Activated CD8-positive, alpha-beta memory T cell treated with anti-CD3 and anti-CD28 coated beads, Interleukin-2, amount 50 U/mL, for 48 hours (primary cell): ENCODE measurements around the gene HAT1.
"Not testable (repeated sequence)": the region's sequence is repeated elsewhere in the genome, so short reads cannot be mapped to it uniquely, and the experiment has no call there.

Source experiments
- DNase-seq: peaks from one replicate; pipeline ENCODE4 v3.0.0-alpha.2; 2020

HAT1 gene

DNA sequence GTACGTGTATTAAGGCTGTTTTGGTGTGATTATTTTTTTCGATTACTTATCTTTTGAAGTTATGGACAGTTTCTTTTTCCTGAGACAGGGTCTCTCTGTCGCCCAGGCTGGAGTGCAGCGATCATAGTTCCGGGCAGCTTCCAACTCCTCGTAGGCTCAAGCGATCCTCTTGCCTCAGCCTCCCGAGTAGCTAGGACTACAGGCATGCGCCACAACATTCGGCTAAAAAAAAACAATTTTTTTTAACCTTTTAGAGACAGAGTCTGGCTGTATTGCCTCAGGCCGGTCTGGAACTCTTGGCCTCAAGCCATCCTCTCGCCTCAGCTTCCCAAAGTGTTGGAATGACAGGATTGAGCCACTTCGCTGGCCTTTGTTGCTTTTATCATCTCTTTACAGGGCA is 945 bp downstream of the HAT1 start:
- DNase-seq: no peak

GRCh38 chr2:171924170-171924942 is 2.1 kb downstream of the HAT1 start:
- no peak for DNase-seq

- DNase-seq: no peak
Measured at GRCh38 chr2:171930385-171930784, 8.1 kb downstream of the HAT1 start.

DNA sequence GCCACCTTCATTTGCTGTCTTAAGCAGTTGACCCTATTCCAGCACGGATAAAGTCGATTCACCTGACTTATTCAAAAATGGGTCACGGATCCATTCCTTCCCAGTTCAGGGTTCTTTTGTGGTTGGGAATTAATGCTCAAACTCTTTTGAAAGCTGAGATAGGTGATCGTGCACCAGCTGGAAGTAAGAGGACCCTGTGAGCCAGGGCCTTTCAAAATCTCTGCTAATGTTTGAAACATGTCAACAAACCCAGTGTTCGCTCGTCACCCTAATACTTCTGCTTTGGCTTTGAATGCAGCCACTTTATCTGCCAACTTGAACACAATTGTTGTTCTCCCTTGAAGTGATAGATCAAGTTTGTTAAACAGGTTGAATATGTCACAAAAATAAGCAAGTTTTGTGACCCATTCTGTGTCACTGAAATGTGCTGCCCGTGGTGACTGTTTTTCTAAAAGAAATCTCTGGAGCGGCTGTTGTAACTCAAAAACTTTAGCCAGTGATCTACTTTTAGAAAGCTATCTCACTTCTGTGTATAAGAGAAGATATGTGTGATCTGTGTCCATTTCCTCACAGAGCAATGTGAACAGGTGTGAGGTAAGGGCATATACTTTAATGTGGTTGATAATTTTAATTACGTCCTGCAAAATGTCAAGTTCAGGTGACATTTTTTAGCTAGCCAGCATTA is 16.9 kb downstream of the HAT1 start:
- DNase-seq: no peak

DNA sequence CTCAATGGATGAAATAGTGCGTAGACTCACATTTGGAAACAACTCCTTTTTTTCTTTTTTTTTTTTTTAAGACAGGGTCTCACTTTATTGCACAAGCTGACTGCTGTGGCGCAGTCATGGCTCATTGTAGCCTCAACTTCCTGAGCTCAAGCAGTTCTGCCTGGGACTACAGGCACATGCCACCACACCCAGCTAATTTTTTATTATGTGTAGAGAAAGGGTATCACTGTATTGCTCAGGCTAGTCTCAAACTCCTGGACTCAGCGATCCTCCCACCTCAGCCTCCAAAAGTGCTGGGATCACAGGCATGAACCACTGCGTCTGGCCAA is 17.4 kb downstream of the HAT1 start:
- no peak for DNase-seq

- DNase-seq: no peak
Measured at GRCh38 chr2:171941316-171941699, 19.0 kb downstream of the HAT1 start.

DNA sequence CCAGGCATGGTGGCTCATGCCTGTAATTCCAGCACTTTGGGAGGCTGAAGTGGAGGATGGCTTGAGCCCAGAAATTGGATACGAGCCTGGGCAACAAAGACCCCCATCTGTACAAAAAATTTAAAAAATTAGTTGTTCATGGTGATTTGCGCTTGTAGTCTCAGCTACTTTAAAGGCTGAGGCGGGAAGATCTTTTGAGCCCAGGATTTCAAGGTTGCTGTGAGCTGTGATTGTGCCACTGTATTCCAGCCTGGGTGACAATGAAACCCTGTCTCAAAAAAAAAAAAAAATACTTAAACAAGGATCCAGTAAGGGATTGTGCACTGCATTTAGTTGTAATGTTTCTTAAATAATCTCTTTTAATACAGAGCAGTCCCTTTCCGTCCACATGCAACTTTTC is 21.6 kb downstream of the HAT1 start:
- DNase-seq: no peak

DNA sequence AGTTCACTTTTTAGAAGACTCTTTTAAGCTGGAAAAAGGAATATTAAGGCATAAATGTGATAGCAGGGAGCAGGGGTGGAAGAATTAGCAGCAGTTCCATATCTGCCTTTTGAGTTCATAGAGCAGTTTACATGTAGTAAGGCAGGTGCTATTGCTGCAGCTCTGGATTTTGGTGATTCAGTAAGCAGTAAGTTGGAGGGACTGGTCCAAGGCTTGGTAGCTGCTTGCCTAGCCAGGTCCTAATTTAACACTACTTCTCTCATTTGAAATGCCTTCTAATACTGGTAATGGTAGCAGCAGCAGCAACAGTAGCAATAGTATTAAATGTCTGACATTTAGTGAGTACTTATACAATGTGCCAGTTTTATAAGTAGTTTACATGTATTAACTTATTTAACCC is 30.0 kb downstream of the HAT1 start:
- DNase-seq: no peak

DNA sequence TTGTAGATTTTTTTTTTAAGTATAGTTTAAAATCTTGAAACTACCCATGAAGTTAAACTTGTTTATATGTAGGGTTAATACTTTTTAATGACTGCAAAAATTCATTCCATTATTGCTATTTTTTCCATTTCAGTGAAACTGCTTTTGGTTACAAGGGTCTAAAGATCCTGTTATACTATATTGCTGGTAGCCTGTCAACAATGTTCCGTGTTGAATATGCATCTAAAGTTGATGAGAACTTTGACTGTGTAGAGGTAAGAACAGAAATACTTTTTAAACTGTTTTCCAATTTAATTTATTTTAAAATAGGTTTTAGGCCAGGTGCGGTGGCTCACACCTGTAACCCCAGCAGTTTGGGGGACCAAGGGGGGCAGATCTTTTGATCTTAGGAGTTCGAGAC is 30.5 kb downstream of the HAT1 start:
- DNase-seq: no peak

- no peak for DNase-seq
Measured at GRCh38 chr2:171956135-171956825, 34.0 kb downstream of the HAT1 start.

- no peak for DNase-seq
Measured at GRCh38 chr2:171957061-171957460, 34.8 kb downstream of the HAT1 start.

DNA sequence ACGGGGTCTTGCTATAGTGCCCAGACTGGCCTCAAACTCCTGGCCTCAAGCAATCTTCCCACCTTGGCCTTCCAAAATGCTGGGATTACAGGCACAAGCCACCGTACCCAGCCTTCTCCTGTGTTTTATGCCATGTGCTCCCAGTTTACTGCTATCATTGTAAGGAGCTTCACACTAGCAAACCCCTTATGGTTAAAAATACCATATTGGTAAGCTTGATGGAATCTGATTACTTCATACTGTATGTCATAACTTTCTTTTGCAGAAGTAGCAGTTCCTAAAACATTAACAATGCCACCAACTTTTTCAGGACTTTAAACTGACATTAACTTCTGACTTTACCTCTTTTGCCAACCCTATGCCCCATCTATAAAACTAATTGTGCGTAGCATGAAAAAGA is 36.2 kb downstream of the HAT1 start:
- no peak for DNase-seq

- DNase-seq: no peak
Measured at GRCh38 chr2:171959998-171960397, 37.7 kb downstream of the HAT1 start.

GRCh38 chr2:171960570-171960969 is 38.3 kb downstream of the HAT1 start:
- no peak for DNase-seq

DNA sequence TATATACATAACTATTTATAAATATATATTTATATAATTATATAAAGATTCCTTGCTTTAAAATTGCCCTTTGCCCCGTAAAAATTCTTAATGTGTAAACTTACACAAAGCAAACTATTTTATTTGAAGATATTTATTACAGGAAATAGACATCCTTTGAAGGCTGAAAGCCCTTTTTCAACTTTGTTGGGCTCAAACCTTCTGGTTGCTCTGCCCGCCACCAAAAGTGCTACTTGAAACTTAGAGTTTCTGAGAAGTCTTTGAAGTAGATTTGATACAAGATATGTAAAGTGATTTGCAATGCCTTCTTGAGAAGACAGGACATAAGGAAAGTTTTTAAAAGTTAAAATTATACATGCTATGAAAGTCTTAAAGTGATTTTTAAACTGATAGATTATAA is 40.9 kb downstream of the HAT1 start:
- DNase-seq: no peak

DNA sequence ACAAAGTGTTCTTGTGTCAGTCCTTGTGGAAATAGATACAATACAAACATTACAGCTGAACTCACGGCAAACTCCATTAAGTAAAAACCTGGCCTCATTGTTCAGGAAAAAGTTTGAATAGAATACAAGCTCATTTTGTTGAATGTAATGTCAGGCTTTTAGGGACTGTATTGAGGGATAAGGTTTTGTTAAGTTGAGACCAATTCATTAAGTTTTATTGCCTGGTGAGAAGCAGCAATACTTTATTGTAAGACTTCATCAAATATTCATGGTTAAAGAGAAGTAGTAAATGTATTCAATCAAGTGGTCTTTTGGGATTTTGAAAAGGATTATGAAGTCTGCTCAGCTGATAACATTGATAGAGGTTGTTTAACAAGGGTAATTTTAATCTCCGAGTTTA is 42.0 kb downstream of the HAT1 start:
- DNase-seq: no peak

DNA sequence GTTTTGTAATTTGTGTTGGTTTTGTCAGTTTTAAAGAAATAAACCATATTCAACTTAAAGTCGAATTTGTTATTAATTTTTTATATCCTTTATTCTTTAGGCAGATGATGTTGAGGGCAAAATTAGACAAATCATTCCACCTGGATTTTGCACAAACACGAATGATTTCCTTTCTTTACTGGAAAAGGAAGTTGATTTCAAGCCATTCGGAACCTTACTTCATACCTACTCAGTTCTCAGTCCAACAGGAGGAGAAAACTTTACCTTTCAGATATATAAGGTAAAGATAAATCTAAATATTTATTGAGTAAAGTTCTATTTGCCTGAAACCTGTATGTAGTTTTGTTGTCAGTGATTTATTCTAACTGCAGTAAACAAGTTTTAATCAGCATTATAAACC is 43.0 kb downstream of the HAT1 start:
- DNase-seq: no peak

- DNase-seq: no peak
Measured at GRCh38 chr2:171965661-171966060, 43.4 kb downstream of the HAT1 start.

GRCh38 chr2:171966235-171966634 is 44.0 kb downstream of the HAT1 start:
- DNase-seq: no peak

- no peak for DNase-seq
Measured at GRCh38 chr2:171966688-171967087, 44.4 kb downstream of the HAT1 start.

DNA sequence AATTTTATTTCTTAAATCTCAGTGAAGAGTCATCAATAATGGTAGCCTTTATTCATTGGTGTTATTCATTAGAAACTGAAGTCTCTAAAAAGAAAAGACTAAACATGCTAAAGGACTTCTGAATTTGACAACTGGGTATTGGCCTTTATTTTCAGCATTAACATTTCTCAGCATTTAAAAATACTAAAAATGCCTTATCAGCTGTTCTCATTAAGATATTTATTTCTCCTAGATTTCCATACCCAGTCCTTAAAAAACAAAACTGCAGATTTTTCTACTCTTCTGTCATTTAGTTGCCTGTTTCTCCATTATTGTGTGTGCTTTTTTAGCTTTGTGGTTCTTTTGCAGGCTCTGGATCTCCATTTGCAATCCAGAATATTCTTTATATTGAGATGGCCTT is 46.2 kb downstream of the HAT1 start:
- no peak for DNase-seq

DNA sequence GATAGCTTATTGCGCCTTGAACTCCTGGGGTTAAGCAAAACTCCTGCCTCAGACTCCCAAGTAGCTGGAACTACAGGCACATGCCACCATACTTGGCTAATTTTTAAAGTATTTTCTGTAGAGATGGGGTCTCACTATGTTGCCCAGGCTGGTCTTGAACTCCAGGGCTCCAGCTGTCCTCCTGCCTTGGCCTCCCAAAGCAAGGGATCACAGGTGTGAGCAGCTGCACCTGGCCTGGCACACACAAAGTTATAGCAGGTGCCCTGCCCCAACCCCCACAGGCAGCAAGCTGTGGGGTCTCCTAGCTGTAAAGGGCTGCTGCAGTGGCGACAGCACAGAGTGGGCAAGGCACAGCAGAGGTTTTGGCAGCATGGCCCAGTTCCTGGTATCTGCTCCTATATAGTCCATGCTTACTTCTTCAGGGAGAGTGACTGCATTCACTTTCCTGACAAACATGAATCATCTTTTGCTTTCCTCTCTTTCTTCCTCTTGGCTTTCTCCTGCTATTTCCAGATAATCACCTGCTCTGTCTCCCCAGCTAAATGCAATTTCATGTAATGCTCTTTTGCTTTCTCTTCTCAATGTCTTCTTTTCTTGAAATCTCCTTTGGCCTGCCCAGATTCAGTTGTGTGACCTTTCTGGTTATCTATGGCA is 50.2 kb downstream of the HAT1 start:
- no peak for DNase-seq

- no peak for DNase-seq
Measured at GRCh38 chr2:171979103-171979502, 56.8 kb downstream of the HAT1 start.

- not testable (repeated sequence) for DNase-seq
Measured at GRCh38 chr2:171983924-171984323, 61.7 kb downstream of the HAT1 start.
